Sigmoid colon (tissue), 7 donors: ENCODE measurements around the gene TSPAN32. TPM values are rescaled to one million over a fixed set of nuclear protein-coding genes. Genes with fewer than 3 reads are reported as not detected.

Experiments used
- DNase-seq: peaks from one replicate; pipeline ENCODE4 v3.0.0-alpha.2; 2019
- H3K27ac ChIP-seq, 4 donors: fragments of 200-600 bp; sonication (generic); one replicate each; pipeline ENCODE4 v1.5.1; 2016 to 2019; ENCODE audit warnings: mild to moderate bottlenecking in 1 of 4
- H3K27me3 ChIP-seq, 3 donors: fragments of 200-600 bp; sonication (generic); one replicate each; pipeline ENCODE4 v1.5.1; 2019; ENCODE audit warnings: mild to moderate bottlenecking in 1 of 3
- H3K36me3 ChIP-seq, 4 donors: fragments of 200-600 bp; sonication (generic); one replicate each; pipeline ENCODE4 v1.5.1; 2016 to 2019
- H3K4me1 ChIP-seq, 4 donors: fragments of 200-600 bp; sonication (generic); one replicate each; pipeline ENCODE4 v1.5.1; 2017 to 2019
- H3K4me3 ChIP-seq, 4 donors: fragments of 200-600 bp; sonication (generic); one replicate each; pipeline ENCODE4 v1.5.1; 2017 to 2019; ENCODE audit warnings: mild to moderate bottlenecking in 2 of 4, moderate library complexity in 1 of 4
- H3K9me3 ChIP-seq, 4 donors: fragments of 200-600 bp in 3 of 4; sonication (generic) in 3 of 4; one replicate each; pipeline versions ENCODE4 v1.5.1 to v1.6.1; 2013 to 2019
- CTCF ChIP-seq, 4 experiments: fragments of 450-650 bp in 3 of 4; fragments of 200-600 bp in 1 of 4; IDR thresholded peaks; one replicate each; pipeline ENCODE4 v1.5.1; 2016 to 2019; ENCODE audit warnings: antibody characterized with exemption in 4 of 4, mild to moderate bottlenecking in 3 of 4, moderate library complexity in 2 of 4
- EP300 ChIP-seq, 4 donors: sonication (generic); formaldehyde crosslinking; IDR thresholded peaks; one replicate each; pipeline ENCODE4 v1.6.1; 2017; ENCODE audit warnings: antibody characterized with exemption in 4 of 4
- POLR2A ChIP-seq, 2 donors: fragments of 450-650 bp; IDR thresholded peaks; one replicate each; pipeline ENCODE4 v1.6.1; 2016; ENCODE audit warnings: antibody characterized with exemption in 2 of 2, mild to moderate bottlenecking in 2 of 2, moderate library complexity in 2 of 2
- POLR2AphosphoS5 ChIP-seq, 4 donors: sonication (generic); formaldehyde crosslinking; IDR thresholded peaks; one replicate each; pipeline ENCODE4 v1.6.1; 2017; ENCODE audit warnings: antibody characterized with exemption in 4 of 4
- WGBS, 2 donors: extraction: QIAGEN DNeasy Blood & Tissue Kit; methylation state at CpG; one replicate each; pipeline ENCODE4 v1.1.7; 2013; 5-methylcytosine and 5-hydroxymethylcytosine counted together
- intact Hi-C: fragments of 100-400 bp; cut with DNase I; formaldehyde crosslinking; loops from one replicate; pipeline ENCODE4 v1.15.1; 2023
- polyA plus RNA-seq, 3 donors: library from polyadenylated mRNA; stranded (reverse); fragments of 200-250 nt; gene quantifications; one replicate each; pipeline ENCODE4 v1.2.3, GENCODE V29; 2013
- total RNA-seq, 4 donors: library from RNA; depleted of rRNA; stranded (reverse); fragments of >200 nt; gene quantifications; one replicate each; pipeline ENCODE4 v1.1.0, GENCODE V29; 2016
- donor health status: healthy with polysubstance abuse.
- donor health status: Bipolar disorder and iron deficiency.
- donor health status: healthy.

Gene TSPAN32
- total and polyA plus RNA-seq, 7 donors, result 0.81 to 5.3 (median 1.1) TPM; not detected in 2

- intact Hi-C loops, result loop anchor here (2.0 to 10.0 kb wide), 3 partner anchors 106 to 438 kb away; no protein-coding TSS in a partner anchor
- peak overlapping the region in 3 of 4 donors; percentile 91 to 94 (median 94) for H3K27ac ChIP-seq
- peaks cover 0 to 55% (median 47%) of the 10 kb centered on the region in 4 donors for H3K4me1 ChIP-seq
These were observed 588 bp downstream of the TSPAN32 start for GRCh38 chr11:2302306-2302895.

DNA sequence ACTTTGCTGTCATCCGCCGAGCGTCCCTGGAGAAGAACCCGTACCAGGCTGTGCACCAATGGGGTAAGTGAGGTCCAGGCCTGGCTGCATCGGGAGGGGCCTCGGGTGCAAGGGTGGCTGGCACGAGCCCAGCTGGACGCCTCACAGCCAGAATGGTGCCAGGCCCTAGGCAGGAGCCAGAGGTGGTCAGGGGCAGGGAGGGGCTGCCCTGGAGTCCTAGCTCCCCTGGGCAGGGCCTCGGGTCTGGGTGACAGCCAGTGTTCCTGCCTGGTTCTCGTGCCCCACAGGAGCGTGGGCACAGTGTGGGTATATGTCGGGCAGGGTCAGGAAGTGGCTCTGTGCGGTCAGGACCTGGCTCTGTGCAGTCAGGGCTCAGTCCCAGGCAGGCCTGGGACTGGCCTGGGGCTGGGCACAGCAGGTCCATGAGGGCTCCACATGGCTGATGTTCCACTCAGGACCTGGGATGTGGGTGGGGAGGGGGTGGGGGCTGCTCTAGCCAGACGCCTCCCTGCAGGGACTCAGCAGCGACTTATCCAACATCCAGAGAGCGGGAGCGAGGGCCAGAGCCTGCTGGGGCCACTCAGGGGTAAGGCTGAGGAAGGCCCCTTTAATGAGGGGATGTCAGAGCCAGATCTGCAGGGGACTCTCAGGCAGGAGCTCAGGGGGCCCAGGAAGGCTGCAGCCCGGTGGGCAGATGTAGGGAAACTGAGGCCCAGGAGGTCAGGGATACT lies 1.2 kb downstream of the TSPAN32 start:
- H3K27ac ChIP-seq, result peak overlapping the region in 3 of 4 donors; percentile 91 to 94 (median 94)
- intact Hi-C loops, result loop anchor here (2.0 to 10.0 kb wide), 3 partner anchors 106 to 438 kb away; no protein-coding TSS in a partner anchor

More at GRCh38 chr11:2302306-2302895, 588 bp downstream of the TSPAN32 start:
- Histone ChIP-seq H3K9me3 (no peaks in the 10 kb centered on the region), H3K4me3 (peak overlapping the region in 3 of 4 donors; percentile 3 to 24 (median 24)), H3K27me3 (no peaks in the 10 kb centered on the region), H3K36me3 (no peaks in the 10 kb centered on the region)
- TF ChIP-seq POLR2A (IDR thresholded peaks at IDR 0.05), result no peak
- no peak for TF ChIP-seq CTCF (IDR thresholded peaks at IDR 0.05)
- TF ChIP-seq EP300 (IDR thresholded peaks at IDR 0.05), result no peak
- no peak for DNase-seq
- WGBS, 2 donors, result 51 to 70% methylated on average over 16 of the region's 16 CpGs

DNA sequence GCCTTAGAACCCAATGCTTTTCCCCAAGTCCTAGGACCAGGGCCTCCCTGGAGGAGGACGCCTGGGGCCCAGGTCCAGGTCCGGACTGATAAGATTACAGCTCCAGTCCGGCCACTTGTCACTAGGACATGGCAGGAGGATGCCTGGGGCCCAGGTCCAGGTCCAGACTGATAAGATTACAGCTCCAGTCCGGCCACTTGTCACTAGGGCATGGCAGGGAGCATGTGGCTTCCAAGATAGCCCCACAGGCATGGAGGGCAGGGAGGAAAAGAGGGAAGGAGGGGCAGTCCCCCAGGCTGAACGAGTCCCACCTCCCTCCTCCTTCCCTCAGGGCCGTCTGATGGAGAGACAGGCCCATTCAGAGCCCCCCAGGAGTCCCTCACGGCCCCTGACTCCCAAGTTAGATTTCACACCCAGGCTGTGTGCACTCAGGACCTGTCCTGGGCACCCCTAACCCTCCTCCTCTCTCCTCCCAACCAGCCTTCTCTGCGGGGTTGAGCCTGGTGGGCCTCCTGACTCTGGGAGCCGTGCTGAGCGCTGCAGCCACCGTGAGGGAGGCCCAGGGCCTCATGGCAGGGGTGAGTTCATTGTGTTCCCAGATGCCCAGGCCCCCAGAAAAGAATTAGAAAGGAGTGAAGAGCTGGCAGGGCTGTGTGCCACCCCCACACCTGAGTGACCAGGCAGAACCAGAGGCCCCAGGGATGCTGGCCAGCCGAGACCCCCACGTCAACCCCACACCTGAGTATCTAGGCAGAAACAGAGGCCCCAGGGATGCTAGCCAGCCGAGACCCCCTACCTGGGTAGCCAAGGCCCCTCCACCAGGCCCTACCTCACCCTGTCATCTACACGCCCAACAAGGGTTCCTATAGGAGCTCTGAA lies 2.1 kb downstream of the TSPAN32 start:
- TF ChIP-seq POLR2A (IDR thresholded peaks at IDR 0.05), result no peak
- no peak for TF ChIP-seq CTCF (IDR thresholded peaks at IDR 0.05)
- TF ChIP-seq POLR2AphosphoS5 (IDR thresholded peaks at IDR 0.05), result no peak
- TF ChIP-seq EP300 (IDR thresholded peaks at IDR 0.05), result no peak
- Histone ChIP-seq H3K4me1 (peaks cover 0 to 62% (median 52%) of the 10 kb centered on the region in 4 donors), H3K9me3 (no peaks in the 10 kb centered on the region), H3K36me3 (no peaks in the 10 kb centered on the region), H3K27ac (peak overlapping the region in 3 of 4 donors; percentile 91 to 94 (median 94)), H3K4me3 (no peak overlapping the region), H3K27me3 (no peaks in the 10 kb centered on the region)
- no peak for DNase-seq
- WGBS, 2 donors, result 77 to 78% methylated on average over 15 of the region's 15 CpGs
- intact Hi-C loops, result loop anchor here (2.0 to 10.0 kb wide), 4 partner anchors 75 to 439 kb away; no protein-coding TSS in a partner anchor

More for the DNA sequence above, 1.2 kb downstream of the TSPAN32 start:
- Histone ChIP-seq H3K9me3 (no peaks in the 10 kb centered on the region), H3K36me3 (no peaks in the 10 kb centered on the region), H3K4me1 (peaks cover 0 to 61% (median 51%) of the 10 kb centered on the region in 4 donors), H3K27me3 (no peaks in the 10 kb centered on the region), H3K4me3 (peak overlapping the region in 3 of 4 donors; percentile 3 to 24 (median 24))
- WGBS, 2 donors, result 55 to 69% methylated on average over 18 of the region's 18 CpGs
- DNase-seq, result peak; percentile 76
- no peak for TF ChIP-seq CTCF (IDR thresholded peaks at IDR 0.05)
- no peak for TF ChIP-seq EP300 (IDR thresholded peaks at IDR 0.05)
- TF ChIP-seq POLR2A (IDR thresholded peaks at IDR 0.05), result no peak
- no peak for TF ChIP-seq POLR2AphosphoS5 (IDR thresholded peaks at IDR 0.05)

DNA sequence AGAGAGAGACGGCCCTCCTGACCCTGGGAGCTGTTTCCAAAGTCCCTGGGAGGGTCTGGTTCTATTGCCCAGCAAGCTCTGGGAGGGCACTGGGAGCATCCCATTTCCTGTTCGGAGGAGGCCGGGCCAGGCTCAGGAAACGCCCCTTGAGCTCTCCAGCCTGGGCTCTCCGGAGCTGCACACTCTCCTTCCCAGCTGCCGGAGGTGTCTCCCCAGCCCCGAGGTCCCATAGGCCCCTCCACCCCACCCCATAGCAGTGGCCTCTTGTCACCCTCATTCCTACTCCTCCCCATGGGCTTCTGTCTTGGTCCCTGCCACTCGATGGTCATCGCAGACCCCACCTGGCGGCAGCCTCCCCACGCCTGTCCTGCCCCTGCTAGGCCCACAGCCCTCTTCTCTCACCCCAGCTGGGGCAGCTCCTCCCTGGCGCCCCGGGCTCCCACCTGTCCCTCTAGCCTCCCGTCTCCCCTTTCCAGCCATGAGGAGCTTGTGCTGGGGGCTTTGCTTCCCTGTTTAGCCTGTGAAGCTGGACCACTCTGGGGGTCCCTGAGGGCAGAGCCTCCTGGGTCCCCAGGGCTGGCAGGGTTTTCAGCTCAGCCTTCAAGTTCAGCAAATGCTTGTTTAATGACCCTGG lies 2.8 kb downstream of the TSPAN32 start:
- Histone ChIP-seq H3K4me3 (no peak overlapping the region), H3K4me1 (peaks cover 0 to 62% (median 52%) of the 10 kb centered on the region in 4 donors), H3K36me3 (no peaks in the 10 kb centered on the region), H3K27me3 (no peaks in the 10 kb centered on the region), H3K9me3 (no peaks in the 10 kb centered on the region), H3K27ac (peak overlapping the region; percentile 87 to 94 (median 92))
- DNase-seq, result peak; percentile 67
- 59 to 74% methylated on average over 14 of the region's 14 CpGs for WGBS, 2 donors
- no peak for TF ChIP-seq POLR2AphosphoS5 (IDR thresholded peaks at IDR 0.05)
- intact Hi-C loops, result loop anchor here (1.0 to 10.0 kb wide), 6 partner anchors 74 to 583 kb away; partner anchors contain the start of genes CDKN1C and TSSC4
